HG03159 (cell line): ENCODE measurements around the gene ZSCAN23.
"Not testable (repeated sequence)": the region's sequence is repeated elsewhere in the genome, so short reads cannot be mapped to it uniquely, and the experiment has no call there.

Source experiments
- ATAC-seq: cut with Tn5 transposase; IDR thresholded peaks from one replicate; pipeline ENCODE4 v1.9.1; 2021; ENCODE audit warnings: mild to moderate bottlenecking, moderate library complexity; ENCODE audit not compliant: unreplicated experiment

ZSCAN23 gene

GRCh38 chr6:28442586-28442985, 705 bp downstream of the ZSCAN23 start:
- ATAC-seq: no peak

GRCh38 chr6:28436404-28436803, 6.9 kb downstream of the ZSCAN23 start:
- no peak for ATAC-seq

DNA sequence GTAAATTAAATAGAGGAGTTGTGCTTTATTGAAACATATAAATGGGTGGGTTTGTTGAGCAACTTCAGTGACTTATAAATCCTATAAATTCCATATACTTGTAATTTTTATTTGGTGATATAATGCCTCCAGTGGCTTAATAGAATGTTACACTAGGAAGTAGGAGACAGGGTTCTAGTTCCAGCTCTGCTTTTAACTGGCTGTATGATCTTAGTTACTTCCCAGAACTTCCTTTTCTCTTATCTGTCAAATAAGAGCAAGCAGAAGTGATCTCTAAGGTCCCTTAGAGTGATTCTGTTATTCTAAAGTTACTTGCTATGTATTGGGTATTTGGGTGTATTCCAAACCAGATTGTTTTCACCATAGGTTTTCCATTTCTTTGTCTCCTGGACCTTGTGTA, 10.2 kb downstream of the ZSCAN23 start:
- ATAC-seq: no peak

GRCh38 chr6:28429781-28430180, 13.5 kb downstream of the ZSCAN23 start:
- ATAC-seq: no peak

DNA sequence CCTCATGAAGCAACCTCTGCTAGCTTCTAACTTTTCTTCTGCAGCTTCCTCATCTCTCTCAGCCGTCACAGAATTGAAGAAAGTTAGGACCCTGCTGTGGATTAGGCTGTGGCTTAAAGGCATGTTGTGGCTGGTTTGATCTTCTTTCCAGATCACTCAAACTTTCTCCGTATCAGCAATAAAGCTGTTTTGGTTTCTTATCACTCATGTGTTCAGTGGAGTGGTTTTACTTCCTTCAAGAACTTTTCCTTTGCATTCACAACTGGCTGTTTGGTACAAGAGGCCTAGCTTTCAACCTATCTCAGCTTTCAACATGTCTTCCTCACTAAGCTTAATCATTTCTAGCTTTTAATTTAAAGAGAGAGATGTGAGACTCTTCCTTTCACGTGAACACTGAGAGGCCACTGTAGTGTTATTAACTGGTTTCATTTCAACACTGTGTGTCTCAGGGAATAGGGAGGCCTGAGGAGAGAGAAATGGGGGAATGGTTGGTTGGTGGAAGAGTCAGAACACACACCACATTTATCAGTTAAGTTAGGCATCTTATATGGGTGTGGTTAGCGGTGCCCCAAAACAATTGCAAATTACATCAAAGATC, 17.2 kb downstream of the ZSCAN23 start:
- no peak for ATAC-seq

- no peak for ATAC-seq
Measured at GRCh38 chr6:28424163-28424562, 19.1 kb downstream of the ZSCAN23 start.

- ATAC-seq: no peak
Measured at GRCh38 chr6:28423546-28423945, 19.7 kb downstream of the ZSCAN23 start.

DNA sequence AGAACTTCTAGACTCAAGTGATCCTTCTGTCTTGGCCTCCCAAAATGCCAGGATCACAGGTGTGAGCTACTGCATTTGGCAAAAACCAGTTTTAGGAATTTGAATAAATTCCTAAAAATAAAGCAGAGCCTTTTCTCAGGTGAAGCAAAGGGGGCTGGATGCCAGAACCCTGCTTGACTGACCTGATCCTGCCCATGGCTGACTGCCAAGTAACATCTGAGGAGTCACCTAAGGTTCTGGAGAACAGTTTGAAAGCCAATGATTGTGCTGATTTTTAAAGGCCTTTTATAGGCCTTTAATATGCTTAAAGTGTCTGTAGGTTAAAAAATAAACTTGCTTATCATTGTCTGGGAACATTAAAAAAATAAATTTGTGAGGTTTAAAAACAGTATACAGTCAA, 29.6 kb downstream of the ZSCAN23 start:
- ATAC-seq: no peak

DNA sequence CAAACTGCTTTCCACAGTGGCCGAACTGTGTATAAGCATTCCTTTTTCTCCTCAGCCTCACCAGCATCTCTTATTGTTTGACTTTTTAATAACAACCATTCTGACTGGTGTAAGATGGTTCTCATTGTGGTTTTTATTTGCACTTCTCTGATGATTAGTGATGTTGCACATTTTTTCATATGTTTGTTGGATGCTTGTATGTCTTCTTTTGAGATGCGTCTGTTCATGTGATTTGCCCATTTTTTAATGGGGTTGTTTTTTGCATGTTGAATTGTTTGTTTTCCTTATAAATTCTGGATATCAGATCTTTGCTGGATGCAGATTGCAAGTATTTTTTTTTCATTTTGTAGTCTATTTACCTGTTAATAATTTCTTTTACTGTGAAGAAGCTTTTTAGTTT, 32.5 kb downstream of the ZSCAN23 start:
- ATAC-seq: no peak

DNA sequence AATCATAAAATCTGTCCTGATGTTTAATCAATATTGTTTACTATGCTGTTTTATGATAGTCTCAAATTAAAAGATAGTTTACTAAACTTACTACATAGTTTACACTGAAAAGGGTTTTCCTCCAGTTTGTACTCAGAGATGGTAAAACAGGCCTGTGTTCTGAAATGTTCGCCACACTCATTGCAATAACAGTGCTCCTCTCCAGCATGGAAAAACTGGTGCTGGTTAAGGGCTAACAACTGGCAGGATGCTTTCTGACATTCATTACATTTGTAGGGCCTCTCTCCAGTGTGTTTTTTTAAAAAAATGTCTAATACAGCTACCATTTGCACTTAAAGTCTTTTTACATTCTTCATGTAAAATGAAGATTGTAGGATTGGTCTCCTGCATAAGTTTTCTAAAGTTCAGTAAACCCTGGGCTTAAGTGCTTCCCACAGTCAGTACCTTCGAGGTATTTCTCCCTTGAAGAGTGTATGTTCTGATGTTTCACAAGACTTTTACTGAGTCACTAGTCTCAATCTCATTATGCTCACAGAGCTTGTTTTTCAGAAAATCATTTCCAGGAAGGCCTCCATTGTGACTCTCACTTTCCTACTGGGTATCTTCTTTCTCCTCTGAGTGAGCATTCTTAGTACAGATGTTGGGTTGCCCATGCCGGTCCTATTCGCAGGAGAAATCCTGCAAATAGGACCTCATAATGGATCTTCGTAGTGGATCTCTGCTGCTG, 35.1 kb downstream of the ZSCAN23 start:
- ATAC-seq: no peak

GRCh38 chr6:28407401-28407800, 35.9 kb downstream of the ZSCAN23 start:
- ATAC-seq: no peak

GRCh38 chr6:28403923-28404322, 39.4 kb downstream of the ZSCAN23 start:
- not testable (repeated sequence) for ATAC-seq

- no peak for ATAC-seq
Measured at GRCh38 chr6:28402197-28402596, 41.1 kb downstream of the ZSCAN23 start.

DNA sequence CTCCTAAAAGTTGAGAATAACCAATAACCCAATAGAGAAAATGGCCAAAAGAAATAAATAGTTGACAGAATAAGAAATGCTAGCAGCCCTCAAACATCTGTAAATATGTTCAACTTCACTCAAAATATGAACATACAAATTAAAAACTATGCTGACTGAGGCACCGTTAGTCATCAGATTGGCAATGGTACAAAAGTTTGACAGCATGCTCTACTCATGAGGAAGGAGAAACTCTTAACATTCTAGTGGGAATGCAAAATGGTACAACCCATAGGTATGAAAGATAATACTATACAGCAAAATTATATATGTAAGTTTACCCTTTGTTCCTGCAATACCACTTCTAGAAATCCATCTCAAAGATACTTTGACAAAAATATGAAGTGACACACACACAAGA, 42.1 kb downstream of the ZSCAN23 start:
- ATAC-seq: no peak

GRCh38 chr6:28400122-28400451, 43.2 kb downstream of the ZSCAN23 start:
- no peak for ATAC-seq

- peak; percentile 86 for ATAC-seq
Measured at GRCh38 chr6:28399350-28400121, 43.8 kb downstream of the ZSCAN23 start, which contains the start of gene ZSCAN12. Gene ZSCAN12 (minus strand): TSS chr6:28399747. CDS start chr6:28398405, 1,342 bp downstream.

DNA sequence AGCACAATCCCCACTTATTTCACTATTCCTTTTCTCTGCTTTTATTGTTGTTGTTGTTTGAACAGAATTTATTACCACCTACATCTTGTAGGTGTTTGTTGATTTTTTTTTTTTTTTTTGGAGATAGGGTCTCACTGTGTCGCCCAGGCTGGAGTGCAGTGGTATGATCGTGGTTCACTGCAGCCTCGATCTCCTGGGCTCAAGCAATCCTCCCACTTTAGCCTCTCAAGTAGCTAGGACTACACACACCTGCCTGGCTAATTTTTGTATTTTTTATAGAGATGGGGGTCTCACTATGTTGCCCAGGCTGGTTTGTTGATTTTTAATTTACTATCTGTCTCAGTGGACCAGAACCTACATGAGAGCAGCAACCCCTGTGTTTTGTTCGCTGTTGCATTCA, 47.4 kb downstream of the ZSCAN23 start:
- ATAC-seq: no peak

DNA sequence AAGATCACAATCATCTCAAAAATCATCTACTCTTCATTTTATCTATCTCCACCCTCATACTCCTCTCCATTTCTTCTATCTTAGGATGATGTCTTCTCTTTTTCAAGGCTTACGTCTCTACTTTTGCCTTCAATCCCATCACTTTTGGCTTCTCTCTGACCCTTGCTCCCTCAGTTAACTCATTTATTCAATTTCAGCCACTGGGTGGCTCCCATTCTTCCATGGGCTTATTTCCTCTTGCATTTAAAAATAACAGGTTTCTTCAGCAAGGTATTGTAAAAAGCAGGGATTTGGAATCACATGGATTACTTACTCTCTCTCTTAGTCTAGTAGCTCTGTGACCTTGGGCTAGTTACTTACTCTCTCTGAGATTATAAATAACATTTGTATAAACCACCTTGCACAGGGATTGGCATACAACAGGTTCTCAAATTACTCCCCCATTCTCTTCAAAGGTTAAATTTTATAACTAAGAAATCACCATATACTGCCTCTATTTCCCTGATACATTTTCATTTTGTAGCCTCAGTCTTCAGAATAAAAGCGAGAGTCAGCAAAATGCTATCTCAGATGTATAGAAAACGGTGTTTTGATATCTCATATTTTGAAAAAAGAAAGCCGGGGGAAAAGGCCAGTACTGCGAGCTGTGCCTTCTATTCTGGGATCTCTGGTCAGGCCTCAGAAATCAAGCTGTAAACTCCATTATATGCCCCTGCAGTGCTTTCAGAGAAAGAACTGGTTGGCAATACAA, 49.2 kb downstream of the ZSCAN23 start:
- ATAC-seq: no peak

GRCh38 chr6:28390688-28391087, 52.6 kb downstream of the ZSCAN23 start:
- no peak for ATAC-seq

DNA sequence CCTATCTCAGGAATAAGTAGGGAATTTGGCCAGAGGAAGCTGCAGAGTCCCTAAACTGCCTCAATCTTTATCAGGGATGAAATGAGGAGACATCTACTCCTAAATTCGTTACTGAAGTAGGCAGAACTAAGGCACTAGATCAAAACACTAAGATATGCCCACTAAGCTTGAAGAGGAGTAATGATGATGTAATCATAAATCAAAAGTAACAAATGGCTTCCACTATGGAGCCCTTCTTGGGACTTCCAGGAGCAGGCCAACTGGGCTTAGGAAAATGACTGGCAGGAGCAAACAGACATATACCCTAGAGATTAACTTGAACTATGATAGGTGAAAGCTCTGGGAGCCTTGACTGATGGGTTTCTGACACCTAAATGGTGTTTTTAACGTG, 59.2 kb downstream of the ZSCAN23 start:
- ATAC-seq: no peak
